ENCODE measurements around the gene NUP50.
"Not testable (repeated sequence)": the region's sequence is repeated elsewhere in the genome, so short reads cannot be mapped to it uniquely, and the experiment has no call there.

The NUP50 gene

DNA sequence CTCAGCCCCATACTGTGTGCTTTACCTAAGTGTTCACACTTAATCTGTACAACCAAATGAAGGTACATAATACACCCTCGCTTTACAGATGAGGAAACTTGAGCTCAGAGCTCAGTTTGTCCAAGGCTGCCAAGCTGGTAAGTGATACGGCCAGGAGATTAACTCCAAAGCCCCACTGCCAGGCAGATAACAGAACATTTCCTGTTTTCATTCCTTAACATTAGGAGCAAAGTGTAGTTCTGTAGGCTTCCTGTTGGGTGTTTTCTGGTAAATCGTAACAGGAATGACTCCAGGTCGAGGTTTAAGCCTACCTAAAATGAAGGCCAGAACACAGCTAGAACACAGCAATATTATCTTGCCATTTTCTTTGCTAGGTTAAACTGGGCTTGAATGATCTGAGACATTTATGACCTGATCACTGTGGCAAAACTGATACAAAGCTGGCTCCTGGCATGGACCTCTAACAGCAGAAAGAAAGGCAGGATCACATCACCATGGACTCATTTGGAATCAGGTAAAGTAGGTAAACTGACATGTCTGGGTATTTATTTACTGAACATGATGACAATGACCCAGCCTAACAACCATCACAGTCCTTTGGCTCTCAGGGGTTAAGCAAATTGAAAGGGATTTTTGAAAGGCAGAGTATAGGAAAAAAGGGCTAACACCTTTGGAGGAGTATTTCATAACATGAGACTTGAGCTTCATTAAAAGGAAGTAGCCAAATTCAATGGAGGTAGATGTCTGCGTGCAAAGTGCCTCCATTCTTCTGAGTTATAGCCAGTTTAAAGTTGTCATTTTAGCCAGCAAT, 3.9 kb upstream of the NUP50 start:
- DNase-seq (ENCODE audit: low spot score): no peak

DNA sequence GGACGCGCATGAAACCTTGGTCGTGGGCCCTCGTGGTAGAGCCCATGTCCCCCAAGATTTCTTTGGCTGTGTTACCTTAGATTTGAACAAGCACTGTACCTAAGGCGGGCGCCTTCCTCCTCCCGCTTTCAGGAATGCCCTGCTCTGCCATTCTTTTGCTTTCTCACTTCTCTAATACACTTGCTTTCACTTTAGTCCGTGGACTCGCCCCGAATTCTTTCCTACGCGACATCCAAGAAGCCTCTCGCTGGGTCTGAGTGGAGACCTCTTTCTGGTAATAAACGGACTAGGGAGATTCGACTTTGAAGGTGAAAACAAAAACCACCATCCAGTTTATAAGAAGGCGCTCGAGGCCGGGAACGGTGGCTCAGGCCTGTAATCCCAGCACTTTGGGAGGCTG, 1.2 kb upstream of the NUP50 start:
- no peak for DNase-seq (ENCODE audit: low spot score)

DNA sequence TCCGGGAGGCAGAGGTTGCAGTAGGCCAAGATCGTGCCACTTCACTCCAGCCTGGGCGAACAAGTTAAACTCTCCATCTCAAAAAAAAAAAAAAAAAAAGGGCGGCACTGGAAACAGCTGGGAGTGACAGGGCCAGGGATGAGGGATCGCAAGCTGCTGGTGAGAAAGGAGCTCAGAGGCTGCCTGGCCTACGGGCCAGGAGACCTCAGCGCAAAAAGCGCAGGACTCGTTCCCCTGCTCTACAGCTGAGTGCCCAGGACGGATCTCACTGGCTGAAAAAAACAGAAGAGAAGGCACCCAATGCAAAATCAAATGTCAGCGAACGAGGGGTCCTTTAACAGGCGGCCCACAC, 650 bp upstream of the NUP50 start:
- DNase-seq (ENCODE audit: low spot score): no peak

DNA sequence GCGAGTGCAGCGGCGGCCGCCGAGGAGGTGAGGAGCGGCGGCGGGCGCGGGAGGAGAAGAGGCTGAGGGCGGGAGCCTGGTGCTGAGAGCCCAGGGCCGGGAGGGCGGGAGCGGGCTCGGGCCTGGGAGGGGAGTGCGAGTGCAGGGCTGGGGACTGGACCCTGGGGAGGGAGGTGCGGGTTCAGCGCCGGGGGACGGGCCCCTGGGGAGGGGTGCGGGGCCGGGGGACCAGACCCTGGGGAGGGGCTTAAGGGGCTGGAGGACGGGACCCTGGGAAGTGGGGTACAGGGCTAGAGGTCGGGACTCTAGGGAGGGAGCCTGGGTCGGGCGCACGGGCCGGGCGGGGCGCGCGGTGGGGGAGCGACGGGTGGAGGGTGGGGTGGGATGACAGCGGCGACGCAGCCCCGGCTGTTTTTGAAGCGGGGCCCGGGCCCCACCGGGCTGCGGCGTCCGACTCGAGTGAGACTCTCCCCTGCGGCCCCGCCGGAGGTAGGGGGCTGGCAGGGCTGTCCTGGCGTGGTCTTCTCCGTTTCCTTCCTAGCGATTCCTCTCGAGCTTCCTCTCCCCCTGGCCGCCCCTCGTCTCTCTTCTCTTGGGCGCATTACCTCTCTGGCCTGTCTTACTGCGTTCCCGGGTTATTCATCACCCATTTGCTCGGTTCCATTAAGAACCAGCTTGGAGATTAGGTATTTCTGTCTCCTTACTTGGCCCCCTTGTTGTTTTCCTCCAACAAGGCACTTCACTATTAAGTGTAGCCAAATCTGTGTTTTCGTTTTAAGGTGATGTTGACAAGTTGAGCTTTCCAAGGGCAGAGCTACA, 754 bp downstream of the NUP50 start:
- DNase-seq (ENCODE audit: low spot score): no peak

DNA sequence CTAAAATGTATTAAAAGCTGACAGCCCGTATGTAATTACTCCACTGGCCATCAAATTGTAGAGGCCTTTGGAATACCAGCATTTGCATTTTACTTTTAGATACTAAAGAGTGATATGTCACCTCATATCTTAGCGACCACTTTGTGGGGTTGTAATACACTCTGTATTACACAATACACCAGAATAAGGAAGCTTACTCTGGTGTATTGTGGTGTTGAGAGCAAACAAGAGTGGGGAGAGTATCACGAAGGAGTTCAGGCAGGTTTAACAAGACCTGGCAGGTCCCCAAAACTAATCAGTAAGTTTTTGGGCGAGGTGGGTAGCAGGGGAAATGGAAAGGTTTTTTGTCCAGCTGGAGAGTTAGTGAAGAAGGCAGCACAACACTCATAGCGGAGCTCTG, 3.2 kb downstream of the NUP50 start:
- DNase-seq (ENCODE audit: low spot score): no peak

DNA sequence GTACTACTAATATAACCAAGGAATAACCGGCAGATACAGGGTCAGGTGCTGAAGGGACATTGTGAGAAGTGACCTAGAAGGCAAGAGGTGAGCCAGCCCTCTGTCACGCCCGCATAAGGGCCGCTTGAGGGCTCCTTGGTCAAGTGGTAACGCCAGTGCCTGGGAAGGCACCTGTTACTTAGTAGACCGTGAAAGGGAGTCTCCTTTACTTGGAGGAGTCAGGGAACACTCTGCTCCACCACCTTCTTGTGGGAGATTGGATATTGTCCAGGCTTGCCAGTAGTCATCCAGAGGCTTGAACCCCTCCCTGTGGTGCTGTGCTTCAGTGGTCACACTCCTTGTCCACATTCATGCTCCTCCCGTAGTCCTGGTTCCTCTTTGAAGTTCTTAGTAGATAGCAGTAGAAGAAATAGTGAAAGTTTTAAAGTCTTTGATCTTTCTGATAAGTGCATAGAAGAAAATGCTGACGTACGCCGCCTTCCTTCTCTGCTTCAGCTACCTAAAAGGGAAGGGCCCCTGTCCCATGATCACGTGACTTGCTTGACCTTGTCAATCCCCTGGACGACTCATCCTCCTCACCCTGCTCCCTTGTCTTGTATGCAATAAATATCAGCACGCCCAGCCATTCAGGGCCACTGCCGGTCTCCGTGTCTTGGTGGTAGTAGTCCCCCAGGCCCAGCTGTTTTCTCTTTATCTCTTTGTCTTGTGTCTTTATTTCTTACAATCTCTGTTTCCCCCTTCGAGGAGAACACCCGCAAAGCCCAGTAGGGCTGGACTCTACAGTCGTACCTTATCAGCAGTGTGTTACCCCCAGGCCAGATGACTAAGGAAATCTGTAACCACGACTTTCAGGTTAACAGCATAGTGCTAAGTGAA, 6.1 kb downstream of the NUP50 start:
- DNase-seq (ENCODE audit: low spot score): no peak

DNA sequence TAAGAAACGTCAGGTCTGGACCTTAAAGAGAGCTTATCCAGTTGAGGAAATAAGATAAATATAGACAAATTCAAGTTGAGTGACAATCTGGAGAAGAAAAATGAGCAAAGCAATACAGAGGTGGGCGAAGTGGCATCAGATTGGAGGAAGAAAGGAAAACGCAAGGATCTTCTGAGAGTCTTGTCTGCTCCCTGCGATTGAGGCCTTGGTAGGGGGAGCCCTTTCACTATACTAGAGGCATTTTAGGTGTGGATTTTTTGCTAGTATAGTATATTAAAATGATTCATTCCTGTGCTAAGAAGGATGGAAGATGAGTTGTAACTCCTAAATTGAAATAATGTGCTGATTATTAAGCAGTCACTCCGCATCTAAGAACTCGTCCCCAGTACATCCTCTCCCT, 8.1 kb downstream of the NUP50 start:
- peak; percentile 48 for DNase-seq (ENCODE audit: low spot score)

DNA sequence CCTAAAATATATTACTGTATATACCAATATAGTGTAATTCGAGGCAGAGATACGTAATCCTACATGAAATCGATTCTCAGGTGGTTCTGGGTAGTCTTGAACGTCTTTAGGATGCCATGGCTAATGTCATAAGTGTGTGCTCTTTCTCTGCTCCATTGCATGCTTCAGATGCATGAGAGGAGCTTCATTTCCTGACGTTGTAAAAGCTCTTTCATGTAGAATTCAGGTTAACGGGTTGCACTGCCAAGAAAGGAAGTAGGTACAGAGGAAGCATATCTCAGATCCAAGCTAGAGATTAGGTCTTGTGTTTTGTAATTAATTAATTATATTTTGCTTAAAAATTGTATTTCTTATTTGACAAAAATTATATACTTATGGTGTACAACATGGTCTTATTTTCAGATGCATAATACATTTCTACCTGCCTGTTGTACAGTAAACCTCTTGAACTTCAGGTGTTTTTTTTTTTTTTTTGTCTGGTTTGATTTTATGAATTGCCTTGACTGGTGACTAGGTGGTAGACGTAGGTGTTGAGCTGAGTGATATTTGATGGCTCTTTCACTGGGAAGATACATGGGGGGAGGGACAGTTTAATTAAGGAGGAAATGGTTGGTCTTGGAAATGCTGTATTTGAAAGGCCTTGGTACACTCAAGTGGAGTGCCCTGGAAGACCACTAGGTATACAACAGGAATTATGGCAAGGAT, 9.3 kb downstream of the NUP50 start:
- DNase-seq (ENCODE audit: low spot score): no peak

DNA sequence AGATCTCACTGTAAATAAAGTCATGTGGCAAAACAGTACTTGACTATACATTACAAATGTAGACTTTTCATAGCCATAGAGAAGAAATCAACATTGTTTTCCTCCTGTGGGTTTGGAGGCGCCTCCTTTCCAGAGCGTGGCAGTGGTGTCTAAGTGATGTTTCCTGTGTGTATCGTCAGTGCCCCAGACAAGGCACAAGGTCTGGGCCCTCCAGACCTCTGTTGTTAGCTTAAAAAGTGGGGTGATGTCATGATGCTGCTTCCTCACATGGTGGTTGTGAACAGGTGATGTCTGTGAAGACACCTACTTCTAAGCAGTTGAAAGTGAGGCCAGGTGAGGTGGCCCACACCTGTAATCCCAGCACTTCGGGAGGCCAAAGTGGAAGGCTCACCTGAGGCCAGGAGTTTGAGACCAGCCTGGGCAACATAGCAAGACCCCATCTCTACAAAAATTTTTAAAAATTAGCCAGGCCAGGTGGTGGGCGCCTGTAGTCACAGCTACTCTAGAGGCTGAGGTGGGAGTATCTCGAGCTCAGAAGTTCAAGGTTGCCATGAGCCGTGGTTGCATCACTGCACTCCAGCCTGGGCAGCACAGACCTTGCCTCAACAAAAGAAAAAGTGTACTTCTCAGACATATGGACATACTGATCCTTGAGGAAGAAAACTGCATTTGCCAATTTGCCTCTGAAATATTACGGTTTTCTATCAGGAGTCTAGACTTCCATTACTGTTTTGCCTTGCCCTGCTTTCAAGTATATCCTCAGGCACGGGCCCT, 15.7 kb downstream of the NUP50 start:
- no peak for DNase-seq (ENCODE audit: low spot score)

DNA sequence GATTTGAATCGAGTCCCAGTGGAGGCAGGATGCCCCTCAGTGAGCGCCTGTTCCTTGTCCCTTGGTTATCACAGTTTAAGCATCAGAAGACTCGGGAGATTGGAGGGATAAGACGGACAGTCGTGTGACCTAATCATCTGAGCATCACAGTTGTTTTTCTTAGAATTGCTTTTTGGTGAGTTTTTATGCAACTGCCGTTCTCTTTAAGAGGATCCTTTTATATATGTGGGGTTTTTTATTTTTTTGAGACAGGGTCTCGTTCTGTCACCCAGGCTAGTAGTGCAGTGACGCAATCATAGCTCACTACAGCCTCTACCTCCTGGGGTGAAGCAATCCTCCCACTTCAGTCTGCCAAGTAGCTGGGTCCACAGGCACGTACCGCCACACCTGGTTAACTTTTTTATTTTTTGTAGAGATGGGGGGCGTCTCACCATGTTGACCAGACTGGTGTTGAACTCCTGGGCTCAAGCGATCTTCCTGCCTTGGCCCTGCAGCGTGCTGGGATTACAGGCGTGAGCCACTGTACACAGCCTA, 16.5 kb downstream of the NUP50 start:
- no peak for DNase-seq (ENCODE audit: low spot score)

DNA sequence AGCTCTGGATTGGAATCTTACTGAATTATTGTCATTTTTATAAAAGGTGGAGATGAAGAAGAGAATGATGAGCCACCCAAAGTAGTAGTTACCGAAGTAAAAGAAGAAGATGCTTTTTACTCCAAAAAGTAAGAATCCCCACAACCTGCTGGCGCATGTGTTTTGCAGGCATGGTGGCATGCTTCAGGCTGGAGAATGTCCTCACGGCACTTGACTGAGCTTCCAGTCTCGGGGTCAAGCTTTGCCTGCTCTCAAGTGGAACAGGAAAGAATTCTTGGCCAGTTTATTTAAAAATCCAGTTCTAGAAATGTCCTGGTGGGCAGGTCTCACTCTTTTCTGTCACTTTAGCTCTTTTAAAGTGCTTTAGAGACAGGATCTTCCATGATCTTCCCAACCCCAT, 17.5 kb downstream of the NUP50 start:
- DNase-seq (ENCODE audit: low spot score): no peak

DNA sequence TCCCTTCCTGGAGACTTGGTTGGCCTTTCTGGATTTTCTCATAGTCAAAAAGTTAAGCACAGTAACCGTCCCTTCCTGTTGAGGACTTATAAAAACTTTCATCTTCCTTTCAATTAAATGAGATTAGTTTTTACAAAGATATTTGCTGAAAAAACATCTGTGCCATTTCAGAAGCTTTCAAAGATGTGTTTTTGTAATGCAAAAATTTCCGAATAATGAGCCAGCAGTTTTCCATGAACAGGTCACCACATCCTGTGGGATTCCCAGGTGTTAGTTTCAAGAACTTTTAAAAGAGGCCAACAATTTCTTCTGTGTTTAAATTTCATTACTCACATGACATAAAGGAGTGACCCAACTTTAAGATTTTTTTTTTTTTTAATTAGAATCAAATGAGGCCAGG, 18.0 kb downstream of the NUP50 start:
- DNase-seq (ENCODE audit: low spot score): no peak

DNA sequence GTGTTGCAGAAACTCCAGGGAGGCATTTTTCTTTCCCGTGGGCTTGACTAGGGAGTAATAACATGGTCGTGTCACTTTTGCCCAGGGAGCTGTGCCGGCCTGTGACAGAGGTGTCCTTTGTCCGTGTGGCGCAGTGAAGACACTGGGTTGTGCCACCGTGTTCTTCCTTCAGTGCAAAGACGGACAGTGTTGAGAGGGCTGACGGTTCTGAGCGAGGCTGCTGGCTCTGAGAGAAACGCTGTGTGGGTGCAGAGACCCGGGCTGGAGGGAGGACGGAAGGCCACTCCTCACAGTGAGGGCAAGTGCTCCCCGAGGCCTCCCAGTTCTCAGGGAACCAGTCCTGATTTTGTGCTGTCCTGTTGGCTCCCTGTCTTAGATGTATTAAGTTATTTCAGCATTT, 20.2 kb downstream of the NUP50 start:
- no peak for DNase-seq (ENCODE audit: low spot score)

DNA sequence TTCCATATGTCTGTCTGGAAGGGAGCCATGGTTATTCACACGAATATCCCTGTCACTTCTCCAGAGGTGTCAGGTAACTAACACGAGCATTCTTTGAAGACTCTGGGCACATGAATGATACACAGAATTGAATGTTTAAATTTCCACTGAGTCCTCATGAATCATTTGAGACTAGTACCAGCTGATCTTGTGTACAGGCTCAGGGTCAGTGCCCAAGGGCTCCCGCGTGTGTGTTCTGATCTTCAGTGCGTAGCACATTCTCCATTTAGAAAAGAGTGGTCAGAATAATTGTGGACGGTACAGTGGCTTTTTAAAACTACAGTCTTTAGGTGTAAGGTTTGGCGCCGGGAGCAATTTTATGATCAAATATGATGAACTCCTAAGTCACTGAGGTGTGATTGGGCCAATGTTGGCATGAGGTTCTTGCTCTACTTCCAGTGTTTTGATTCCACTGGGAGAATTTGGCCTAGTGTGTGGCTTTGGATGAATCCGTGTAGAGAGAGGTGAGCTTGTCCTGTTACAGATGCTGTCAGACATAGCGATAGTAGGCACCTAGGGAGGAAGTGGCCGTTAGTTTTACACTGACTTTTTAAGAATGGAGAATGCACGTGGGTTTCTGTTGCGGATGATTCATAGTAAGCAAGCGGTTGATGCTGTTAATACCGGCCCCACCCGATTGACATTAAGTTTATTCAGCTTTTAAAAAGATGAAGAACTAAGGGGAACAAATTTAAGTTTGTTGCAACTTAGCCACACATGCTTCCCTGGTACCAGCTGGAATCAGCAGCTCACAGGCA, 22.2 kb downstream of the NUP50 start:
- DNase-seq (ENCODE audit: low spot score): no peak

DNA sequence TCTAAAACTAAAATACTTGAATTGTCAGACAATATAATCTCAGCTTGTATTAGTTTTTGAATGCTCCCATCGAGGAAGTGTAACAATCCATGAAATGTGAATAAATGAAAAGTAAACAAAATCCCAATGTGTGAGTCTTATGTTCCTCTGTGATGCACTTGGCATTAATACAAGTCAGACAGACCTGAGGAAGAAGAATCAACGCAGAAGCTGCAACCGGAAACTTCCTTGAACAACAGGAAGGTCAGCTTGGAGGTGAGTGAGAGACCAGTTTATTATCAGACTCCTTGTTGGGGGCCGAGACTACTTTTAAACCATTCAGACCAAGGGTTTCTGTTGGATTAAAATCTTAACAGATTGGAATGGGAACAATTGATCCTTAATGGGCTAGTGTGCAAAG, 24.2 kb downstream of the NUP50 start:
- DNase-seq (ENCODE audit: low spot score): no peak

DNA sequence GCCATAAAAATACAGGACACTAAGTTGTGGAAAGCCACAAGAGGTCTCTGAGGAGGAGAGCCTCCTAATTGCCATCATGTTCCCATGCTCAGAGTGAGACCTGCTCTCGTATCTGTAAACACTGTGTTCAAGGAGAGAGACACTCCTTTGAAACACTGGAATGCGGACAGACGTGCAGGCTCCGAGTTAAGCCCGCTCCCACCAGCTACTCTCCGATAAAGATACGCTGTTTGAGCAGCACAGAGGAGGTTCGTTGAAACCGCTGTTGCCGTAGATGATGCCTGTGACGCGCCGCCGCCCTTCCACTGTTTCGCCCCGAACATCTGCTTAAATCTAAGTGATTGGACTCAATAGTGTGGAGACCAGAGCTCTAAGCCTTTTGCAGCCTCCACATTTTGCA, 25.1 kb downstream of the NUP50 start:
- DNase-seq (ENCODE audit: low spot score): no peak

DNA sequence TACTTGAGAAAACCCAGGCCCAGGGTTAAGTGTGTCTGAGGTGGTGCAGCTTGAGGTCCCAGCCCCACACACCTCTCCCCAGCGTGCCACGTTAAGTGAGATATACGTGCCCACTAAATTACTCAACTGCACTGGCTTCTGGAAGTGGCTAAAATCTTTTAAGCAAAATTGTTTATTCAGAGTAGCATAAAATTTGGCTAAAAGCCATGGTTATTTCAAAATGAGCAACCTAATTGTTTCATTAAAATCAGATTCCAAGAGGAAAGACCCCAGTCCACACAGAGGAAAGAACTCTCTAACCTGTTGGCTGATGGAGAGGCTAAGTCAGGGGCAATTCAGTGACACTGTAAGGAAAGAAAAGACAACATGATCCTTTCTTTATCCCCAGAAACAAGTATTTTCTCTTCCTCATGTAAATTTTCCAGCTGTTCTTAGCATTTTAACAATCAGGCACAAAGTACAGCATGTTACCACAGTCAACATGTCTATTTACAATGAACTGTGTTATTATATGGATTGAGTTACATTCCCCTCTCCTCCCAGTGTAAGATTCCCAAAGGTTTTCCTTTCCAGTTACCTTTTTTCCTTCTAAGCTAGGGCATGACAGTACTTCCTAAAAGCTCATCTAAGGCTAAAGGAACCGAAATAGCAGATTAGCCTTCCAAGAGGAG, 26.6 kb downstream of the NUP50 start:
- DNase-seq (ENCODE audit: low spot score): no peak

DNA sequence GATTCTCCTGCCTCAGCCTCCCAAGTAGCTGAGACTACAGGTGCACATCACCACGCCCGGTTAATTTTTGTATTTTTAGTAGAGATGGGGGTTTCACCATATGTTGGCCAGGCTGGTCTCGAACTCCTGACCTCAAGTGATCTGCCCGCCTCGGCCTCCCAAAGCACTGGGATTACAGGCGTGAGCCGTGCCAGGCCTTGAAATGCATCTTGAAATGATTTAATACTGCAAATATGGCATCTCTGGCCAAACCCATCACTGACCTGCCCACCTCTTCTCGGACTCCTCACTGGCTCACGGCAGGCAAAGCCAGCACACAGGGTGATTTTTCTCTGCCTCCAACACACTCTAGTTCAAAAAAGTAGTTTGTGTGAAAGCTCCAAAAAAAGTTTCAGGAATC, 28.0 kb downstream of the NUP50 start:
- not testable (repeated sequence) for DNase-seq (ENCODE audit: low spot score)

DNA sequence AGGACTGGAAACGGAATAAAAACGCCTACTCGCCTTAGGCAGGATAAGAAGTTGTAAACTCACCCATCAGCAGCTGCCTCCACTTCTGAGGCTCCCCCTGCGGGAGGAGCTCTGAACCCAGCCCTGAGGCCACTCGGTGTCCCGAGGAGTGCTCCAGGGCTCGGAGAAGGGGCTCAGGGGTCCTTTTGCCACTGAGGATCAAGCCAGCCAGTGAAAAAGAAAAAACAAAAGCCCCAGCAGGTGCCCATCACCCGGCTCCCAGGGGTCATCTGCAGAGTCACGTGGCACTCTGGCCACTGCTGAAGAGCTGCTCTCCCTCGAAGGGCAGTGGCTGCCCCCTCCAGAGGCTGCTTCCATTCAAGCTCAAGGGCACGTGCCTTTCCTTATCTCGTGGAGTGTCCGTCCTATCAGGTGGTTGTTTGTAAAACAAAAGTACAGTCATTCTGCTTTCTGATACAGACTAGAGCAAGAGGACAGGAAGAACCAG, 29.0 kb downstream of the NUP50 start:
- no peak for DNase-seq (ENCODE audit: low spot score)

Data from putamen (tissue), 1 donor.